HCT116 (cell line): ENCODE measurements around the gene PDE4DIP.
"Not testable (repeated sequence)": the region's sequence is repeated elsewhere in the genome, so short reads cannot be mapped to it uniquely, and the experiment has no call there.

ENCODE experiments used
- TF ChIP-seq, protein P1 (sequence below), 3 experiments: fragments of 200-600 bp in 1 of 3; sonication (generic) in 1 of 3; IDR thresholded peaks in 2 of 3; conservative IDR thresholded peaks in 1 of 3; 2 replicates each; pipeline ENCODE4 v1.5.1; 2012 to 2017; ENCODE audit warnings: low read depth in 2 of 3, low read length in 2 of 3, antibody characterized with exemption in 1 of 3, borderline replicate concordance in 1 of 3, control low read depth in 1 of 3, mild to moderate bottlenecking in 1 of 3, mixed read lengths in 1 of 3, mixed run types in 1 of 3, moderate library complexity in 1 of 3; ENCODE audit not compliant: insufficient read depth in 1 of 3
- TF ChIP-seq, protein P2 (sequence below): IDR thresholded peaks from 2 replicates; pipeline ENCODE4 v1.6.1; 2011; ENCODE audit warnings: mild to moderate bottlenecking, low read length, moderate library complexity; ENCODE audit not compliant: insufficient replicate concordance; ENCODE audit errors: extremely low read depth

DNA sequence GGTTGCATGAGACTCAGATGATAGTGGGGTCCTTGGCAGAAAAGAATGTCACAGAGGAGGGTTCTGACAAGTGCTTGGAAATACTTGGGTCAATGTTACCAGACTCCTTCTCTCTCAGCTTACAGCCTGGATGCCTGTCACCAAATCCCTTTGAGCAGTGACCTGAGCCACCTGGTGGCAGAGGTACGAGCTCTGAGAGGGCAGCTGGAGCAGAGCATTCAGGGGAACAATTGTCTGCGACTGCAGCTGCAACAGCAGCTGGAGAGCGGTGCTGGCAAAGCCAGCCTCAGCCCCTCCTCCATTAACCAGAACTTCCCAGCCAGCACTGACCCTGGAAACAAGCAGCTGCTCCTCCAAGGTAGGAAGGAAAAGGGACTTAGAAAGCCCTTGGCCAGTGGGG is 180.1 kb downstream of the PDE4DIP start:
- TF ChIP-seq, protein P1, sequence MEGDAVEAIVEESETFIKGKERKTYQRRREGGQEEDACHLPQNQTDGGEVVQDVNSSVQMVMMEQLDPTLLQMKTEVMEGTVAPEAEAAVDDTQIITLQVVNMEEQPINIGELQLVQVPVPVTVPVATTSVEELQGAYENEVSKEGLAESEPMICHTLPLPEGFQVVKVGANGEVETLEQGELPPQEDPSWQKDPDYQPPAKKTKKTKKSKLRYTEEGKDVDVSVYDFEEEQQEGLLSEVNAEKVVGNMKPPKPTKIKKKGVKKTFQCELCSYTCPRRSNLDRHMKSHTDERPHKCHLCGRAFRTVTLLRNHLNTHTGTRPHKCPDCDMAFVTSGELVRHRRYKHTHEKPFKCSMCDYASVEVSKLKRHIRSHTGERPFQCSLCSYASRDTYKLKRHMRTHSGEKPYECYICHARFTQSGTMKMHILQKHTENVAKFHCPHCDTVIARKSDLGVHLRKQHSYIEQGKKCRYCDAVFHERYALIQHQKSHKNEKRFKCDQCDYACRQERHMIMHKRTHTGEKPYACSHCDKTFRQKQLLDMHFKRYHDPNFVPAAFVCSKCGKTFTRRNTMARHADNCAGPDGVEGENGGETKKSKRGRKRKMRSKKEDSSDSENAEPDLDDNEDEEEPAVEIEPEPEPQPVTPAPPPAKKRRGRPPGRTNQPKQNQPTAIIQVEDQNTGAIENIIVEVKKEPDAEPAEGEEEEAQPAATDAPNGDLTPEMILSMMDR (IDR thresholded peaks at IDR 0.05 in 2 of 3, conservative IDR thresholded peaks at IDR 0.05 in 1 of 3; ENCODE audit: borderline replicate concordance in 1 of 3, insufficient read depth in 1 of 3, low read depth in 2 of 3, low read length in 2 of 3), result not testable (repeated sequence)
- TF ChIP-seq, protein P2, sequence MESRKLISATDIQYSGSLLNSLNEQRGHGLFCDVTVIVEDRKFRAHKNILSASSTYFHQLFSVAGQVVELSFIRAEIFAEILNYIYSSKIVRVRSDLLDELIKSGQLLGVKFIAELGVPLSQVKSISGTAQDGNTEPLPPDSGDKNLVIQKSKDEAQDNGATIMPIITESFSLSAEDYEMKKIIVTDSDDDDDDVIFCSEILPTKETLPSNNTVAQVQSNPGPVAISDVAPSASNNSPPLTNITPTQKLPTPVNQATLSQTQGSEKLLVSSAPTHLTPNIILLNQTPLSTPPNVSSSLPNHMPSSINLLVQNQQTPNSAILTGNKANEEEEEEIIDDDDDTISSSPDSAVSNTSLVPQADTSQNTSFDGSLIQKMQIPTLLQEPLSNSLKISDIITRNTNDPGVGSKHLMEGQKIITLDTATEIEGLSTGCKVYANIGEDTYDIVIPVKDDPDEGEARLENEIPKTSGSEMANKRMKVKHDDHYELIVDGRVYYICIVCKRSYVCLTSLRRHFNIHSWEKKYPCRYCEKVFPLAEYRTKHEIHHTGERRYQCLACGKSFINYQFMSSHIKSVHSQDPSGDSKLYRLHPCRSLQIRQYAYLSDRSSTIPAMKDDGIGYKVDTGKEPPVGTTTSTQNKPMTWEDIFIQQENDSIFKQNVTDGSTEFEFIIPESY, result not testable (repeated sequence)
